K562 (cell line): ENCODE results near the gene GIPC3. TPM values are rescaled to one million over a fixed set of nuclear protein-coding genes. Genes with fewer than 3 reads are reported as not detected.

Experiments
- CBFB ChIP-seq: sonication (generic); formaldehyde crosslinking; IDR thresholded peaks from 2 replicates; pipeline ENCODE4 v1.4.0; 2020; ENCODE audit warnings: mild to moderate bottlenecking, missing genetic modification reagents
- DPF2 ChIP-seq: fragments of 450-650 bp; IDR thresholded peaks from 2 replicates; pipeline ENCODE4 v1.6.1; 2016
- ERF ChIP-seq: fragments of 450-650 bp; formaldehyde crosslinking; IDR thresholded peaks from 2 replicates; pipeline ENCODE4 v1.4.0; 2020; ENCODE audit warnings: mild to moderate bottlenecking, mixed read lengths
- FOXJ2 ChIP-seq: fragments of 200-800 bp; sonication (Bioruptor generic); IDR thresholded peaks from 2 replicates; pipeline ENCODE4 v1.6.1; 2016; ENCODE audit warnings: missing genetic modification characterization, missing compliant biosample characterization
- FOXO4 ChIP-seq: fragments of 450-650 bp; formaldehyde crosslinking; IDR thresholded peaks from 2 replicates; pipeline ENCODE4 v1.4.0; 2020; ENCODE audit warnings: mild to moderate bottlenecking, moderate library complexity
- HMGN3 ChIP-seq: IDR thresholded peaks from 2 replicates; pipeline ENCODE4 v1.6.1; 2011; ENCODE audit warnings: borderline replicate concordance, low read depth, mild to moderate bottlenecking, mixed read lengths, low read length; ENCODE audit not compliant: insufficient read length; ENCODE audit errors: extremely low read depth
- KDM5B ChIP-seq: fragments of 200-600 bp; sonication (generic); IDR thresholded peaks from 2 replicates; pipeline ENCODE4 v1.6.1; 2012; ENCODE audit warnings: low read depth, mild to moderate bottlenecking, moderate library complexity, low read length, control low read depth, inconsistent platforms; ENCODE audit not compliant: insufficient replicate concordance
- NCOA4 ChIP-seq: fragments of 450-650 bp; IDR thresholded peaks from 2 replicates; pipeline ENCODE4 v1.6.1; 2018; ENCODE audit warnings: mild to moderate bottlenecking; ENCODE audit not compliant: partially characterized antibody
- NR2C2 ChIP-seq, 2 experiments: fragments of 200-800 bp in 1 of 2; sonication (Bioruptor generic) in 1 of 2; sonication (generic) in 1 of 2; formaldehyde crosslinking in 1 of 2; IDR thresholded peaks; 2 replicates each; pipeline versions ENCODE4 v1.6.1 to v1.8.0; 2016 to 2022; ENCODE audit warnings: mild to moderate bottlenecking in 1 of 2, missing compliant biosample characterization in 1 of 2, missing genetic modification characterization in 1 of 2, missing genetic modification reagents in 1 of 2
- PHF21A ChIP-seq: fragments of 450-650 bp; IDR thresholded peaks from 2 replicates; pipeline ENCODE4 v1.6.1; 2017; ENCODE audit warnings: low read depth, borderline replicate concordance
- POLR2A ChIP-seq: fragments of 450-650 bp; conservative IDR thresholded peaks from 2 replicates; pipeline ENCODE4 v1.6.1; 2016
- RFX1 ChIP-seq: fragments of 450-650 bp; IDR thresholded peaks from 2 replicates; pipeline ENCODE4 v1.6.1; 2016; ENCODE audit warnings: mild to moderate bottlenecking, moderate library complexity
- SRSF3 ChIP-seq: fragments of 200-400 bp; formaldehyde crosslinking; IDR thresholded peaks from 2 replicates; pipeline ENCODE4 v1.6.1; 2016; ENCODE audit warnings: mild to moderate bottlenecking, low read length, moderate library complexity; ENCODE audit not compliant: insufficient read depth
- TEAD1 ChIP-seq, 2 experiments: fragments of 450-650 bp in 1 of 2; sonication (generic) in 1 of 2; formaldehyde crosslinking; IDR thresholded peaks; 2 replicates each; pipeline versions ENCODE4 v1.4.0 to v1.8.0; 2020 to 2022; ENCODE audit warnings: mild to moderate bottlenecking in 2 of 2, missing genetic modification reagents in 1 of 2
- ZNF212 ChIP-seq: fragments of 450-650 bp; formaldehyde crosslinking; IDR thresholded peaks from 2 replicates; pipeline ENCODE4 v1.4.0; 2020; ENCODE audit warnings: mild to moderate bottlenecking
- ZNF431 ChIP-seq: sonication (generic); formaldehyde crosslinking; IDR thresholded peaks from 2 replicates; pipeline ENCODE4 v1.8.0; 2022; ENCODE audit warnings: mild to moderate bottlenecking, missing genetic modification reagents
- polyA plus RNA-seq, 8 experiments: library from polyadenylated mRNA; depleted of rRNA in 4 of 8; stranded (reverse) in 5 of 8; unstranded in 3 of 8; fragments of >200 nt; fragmentation: Nextera tagmentation in 2 of 8; fragmentation: Illumina TruSeq in 1 of 8; extraction: Ambion mirVana in 2 of 8; extraction: Trizol in 1 of 8; gene quantifications; 2 replicates each; pipeline versions ENCODE4 v1.2.1 to v1.2.3, GENCODE V29; 2011 to 2014; ENCODE audit warnings: inconsistent platforms in 1 of 8, missing spikeins in 1 of 8
- total RNA-seq, 7 experiments: library from RNA; depleted of rRNA in 6 of 7; stranded (reverse); fragments of >200 nt in 6 of 7; fragmentation: Illumina TruSeq in 2 of 7; extraction: Trizol in 2 of 7; gene quantifications; 2 replicates each; pipeline versions ENCODE4 v1.2.1 to v1.2.3, GENCODE V29; 2011 to 2021; ENCODE audit warnings: low replicate concordance in 1 of 7
- TF ChIP-seq, protein P1 (sequence below): fragments of 200-600 bp; sonication (generic); IDR thresholded peaks from one replicate; pipeline ENCODE4 v1.6.1; 2012; ENCODE audit warnings: mild to moderate bottlenecking, low read depth, low read length, inconsistent platforms

GIPC3 gene
- total and polyA plus RNA-seq, 9 of the 15 experiments (the other 6 are each of a cell fraction or from before 2014, with no cell fraction given) = 0.03 to 3.6 (median 1.5) TPM; not detected in 1

GRCh38 chr19:3608079-3608641 is 22.9 kb downstream of the GIPC3 start (continued):
- TF ChIP-seq FOXO4 (CRISPR knock-in tag) (no peak), NCOA4 (no peak), RFX1 (no peak), NR2C2 (CRISPR knock-in tag; IDR thresholded peaks at IDR 0.05) (no peak), NR2C2 (tag; IDR thresholded peaks at IDR 0.05) (no peak), PHF21A (no peak), ERF (CRISPR knock-in tag) (no peak), ZNF431 (CRISPR knock-in tag) (no peak), KDM5B (no peak), POLR2A (peak; percentile 61), DPF2 (peak; percentile 75), CBFB (CRISPR knock-in tag) (no peak), ZNF212 (CRISPR knock-in tag) (no peak), HMGN3 (peak; percentile 9), FOXJ2 (tag) (no peak), SRSF3 (no peak), TEAD1 (CRISPR knock-in tag; IDR thresholded peaks at IDR 0.05) (no peak)
- TF ChIP-seq, protein P1, sequence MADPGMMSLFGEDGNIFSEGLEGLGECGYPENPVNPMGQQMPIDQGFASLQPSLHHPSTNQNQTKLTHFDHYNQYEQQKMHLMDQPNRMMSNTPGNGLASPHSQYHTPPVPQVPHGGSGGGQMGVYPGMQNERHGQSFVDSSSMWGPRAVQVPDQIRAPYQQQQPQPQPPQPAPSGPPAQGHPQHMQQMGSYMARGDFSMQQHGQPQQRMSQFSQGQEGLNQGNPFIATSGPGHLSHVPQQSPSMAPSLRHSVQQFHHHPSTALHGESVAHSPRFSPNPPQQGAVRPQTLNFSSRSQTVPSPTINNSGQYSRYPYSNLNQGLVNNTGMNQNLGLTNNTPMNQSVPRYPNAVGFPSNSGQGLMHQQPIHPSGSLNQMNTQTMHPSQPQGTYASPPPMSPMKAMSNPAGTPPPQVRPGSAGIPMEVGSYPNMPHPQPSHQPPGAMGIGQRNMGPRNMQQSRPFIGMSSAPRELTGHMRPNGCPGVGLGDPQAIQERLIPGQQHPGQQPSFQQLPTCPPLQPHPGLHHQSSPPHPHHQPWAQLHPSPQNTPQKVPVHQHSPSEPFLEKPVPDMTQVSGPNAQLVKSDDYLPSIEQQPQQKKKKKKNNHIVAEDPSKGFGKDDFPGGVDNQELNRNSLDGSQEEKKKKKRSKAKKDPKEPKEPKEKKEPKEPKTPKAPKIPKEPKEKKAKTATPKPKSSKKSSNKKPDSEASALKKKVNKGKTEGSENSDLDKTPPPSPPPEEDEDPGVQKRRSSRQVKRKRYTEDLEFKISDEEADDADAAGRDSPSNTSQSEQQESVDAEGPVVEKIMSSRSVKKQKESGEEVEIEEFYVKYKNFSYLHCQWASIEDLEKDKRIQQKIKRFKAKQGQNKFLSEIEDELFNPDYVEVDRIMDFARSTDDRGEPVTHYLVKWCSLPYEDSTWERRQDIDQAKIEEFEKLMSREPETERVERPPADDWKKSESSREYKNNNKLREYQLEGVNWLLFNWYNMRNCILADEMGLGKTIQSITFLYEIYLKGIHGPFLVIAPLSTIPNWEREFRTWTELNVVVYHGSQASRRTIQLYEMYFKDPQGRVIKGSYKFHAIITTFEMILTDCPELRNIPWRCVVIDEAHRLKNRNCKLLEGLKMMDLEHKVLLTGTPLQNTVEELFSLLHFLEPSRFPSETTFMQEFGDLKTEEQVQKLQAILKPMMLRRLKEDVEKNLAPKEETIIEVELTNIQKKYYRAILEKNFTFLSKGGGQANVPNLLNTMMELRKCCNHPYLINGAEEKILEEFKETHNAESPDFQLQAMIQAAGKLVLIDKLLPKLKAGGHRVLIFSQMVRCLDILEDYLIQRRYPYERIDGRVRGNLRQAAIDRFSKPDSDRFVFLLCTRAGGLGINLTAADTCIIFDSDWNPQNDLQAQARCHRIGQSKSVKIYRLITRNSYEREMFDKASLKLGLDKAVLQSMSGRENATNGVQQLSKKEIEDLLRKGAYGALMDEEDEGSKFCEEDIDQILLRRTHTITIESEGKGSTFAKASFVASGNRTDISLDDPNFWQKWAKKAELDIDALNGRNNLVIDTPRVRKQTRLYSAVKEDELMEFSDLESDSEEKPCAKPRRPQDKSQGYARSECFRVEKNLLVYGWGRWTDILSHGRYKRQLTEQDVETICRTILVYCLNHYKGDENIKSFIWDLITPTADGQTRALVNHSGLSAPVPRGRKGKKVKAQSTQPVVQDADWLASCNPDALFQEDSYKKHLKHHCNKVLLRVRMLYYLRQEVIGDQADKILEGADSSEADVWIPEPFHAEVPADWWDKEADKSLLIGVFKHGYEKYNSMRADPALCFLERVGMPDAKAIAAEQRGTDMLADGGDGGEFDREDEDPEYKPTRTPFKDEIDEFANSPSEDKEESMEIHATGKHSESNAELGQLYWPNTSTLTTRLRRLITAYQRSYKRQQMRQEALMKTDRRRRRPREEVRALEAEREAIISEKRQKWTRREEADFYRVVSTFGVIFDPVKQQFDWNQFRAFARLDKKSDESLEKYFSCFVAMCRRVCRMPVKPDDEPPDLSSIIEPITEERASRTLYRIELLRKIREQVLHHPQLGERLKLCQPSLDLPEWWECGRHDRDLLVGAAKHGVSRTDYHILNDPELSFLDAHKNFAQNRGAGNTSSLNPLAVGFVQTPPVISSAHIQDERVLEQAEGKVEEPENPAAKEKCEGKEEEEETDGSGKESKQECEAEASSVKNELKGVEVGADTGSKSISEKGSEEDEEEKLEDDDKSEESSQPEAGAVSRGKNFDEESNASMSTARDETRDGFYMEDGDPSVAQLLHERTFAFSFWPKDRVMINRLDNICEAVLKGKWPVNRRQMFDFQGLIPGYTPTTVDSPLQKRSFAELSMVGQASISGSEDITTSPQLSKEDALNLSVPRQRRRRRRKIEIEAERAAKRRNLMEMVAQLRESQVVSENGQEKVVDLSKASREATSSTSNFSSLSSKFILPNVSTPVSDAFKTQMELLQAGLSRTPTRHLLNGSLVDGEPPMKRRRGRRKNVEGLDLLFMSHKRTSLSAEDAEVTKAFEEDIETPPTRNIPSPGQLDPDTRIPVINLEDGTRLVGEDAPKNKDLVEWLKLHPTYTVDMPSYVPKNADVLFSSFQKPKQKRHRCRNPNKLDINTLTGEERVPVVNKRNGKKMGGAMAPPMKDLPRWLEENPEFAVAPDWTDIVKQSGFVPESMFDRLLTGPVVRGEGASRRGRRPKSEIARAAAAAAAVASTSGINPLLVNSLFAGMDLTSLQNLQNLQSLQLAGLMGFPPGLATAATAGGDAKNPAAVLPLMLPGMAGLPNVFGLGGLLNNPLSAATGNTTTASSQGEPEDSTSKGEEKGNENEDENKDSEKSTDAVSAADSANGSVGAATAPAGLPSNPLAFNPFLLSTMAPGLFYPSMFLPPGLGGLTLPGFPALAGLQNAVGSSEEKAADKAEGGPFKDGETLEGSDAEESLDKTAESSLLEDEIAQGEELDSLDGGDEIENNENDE = no peak
